Superior temporal gyrus (tissue), 1 donor: ENCODE measurements around the gene IRF3.

Experiments used
- DNase-seq: peaks from one replicate; pipeline ENCODE4 v3.0.0-alpha.2; 2016; ENCODE audit errors: extremely low spot score

Gene IRF3

GRCh38 chr19:49687566-49688316 lies 22.1 kb upstream of the IRF3 start:
- DNase-seq, result no peak

DNA sequence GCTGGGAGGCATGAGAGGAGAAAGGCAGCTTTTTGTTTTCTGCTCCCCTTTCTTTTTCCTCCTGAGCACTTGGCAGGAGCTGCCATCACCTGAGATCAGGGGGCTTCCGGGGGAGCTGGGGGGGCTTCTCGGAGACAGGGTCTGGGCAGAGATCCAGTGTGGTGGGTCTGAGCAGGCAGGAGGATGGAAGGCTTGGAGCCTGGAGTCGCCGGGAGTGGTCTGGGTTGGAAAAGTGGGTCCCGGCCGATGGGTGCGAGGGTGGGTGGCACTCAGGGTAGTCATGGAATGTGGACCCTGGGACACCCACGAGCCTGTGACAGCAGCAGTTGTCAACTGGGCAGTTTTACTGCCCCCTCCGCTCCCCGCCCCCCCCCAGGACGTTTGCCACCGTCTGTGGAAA lies 21.5 kb upstream of the IRF3 start:
- DNase-seq, result no peak

DNA sequence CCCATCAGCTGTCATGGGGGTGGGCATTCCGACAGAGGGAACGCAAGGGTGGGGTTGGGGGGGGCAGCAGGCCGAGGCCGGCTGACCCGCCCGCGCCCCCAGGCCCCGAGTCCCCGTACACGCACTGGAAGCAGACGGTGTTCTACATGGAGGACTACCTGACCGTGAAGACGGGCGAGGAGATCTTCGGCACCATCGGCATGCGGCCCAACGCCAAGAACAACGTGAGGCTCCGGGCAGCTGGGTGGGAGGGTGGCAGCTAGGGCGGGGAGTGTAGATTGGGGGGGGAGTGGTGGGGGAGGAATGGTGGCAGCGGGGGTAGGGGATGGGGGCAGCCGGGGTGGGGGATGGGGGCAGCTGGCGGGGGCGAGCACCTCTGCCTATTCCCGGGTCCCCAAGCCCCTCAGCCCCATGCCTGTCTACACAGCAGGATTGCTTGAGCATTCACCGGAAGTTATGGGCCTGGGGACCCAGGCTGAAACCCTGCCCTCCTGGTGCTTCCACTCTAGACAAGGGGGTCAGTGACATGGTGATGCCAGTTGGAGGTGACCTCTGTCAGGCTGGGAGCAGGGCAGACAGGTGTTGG lies 20.9 kb upstream of the IRF3 start:
- DNase-seq, result no peak

DNA sequence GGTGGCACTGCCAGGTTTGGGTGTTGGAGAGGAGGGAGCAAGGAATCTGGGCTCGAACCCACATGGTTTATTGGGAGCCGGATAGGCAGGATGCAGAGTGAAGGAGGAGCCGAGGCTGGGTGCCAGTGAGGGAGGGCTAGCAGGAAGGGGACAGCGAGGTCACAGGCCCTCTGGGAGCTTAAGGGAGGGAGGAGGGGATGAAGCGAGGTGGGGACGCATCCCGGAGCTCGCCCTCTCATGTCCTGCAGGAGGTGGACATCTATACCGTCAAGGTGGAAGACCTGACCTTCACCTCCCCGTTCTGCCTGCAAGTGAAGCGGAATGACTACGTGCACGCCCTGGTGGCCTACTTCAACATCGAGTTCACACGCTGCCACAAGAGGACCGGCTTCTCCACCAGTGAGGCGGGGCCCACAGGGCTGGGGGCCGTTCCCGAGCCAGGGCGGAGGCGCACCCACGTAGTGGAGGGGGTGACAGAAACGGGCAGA lies 20.2 kb upstream of the IRF3 start:
- no peak for DNase-seq

DNA sequence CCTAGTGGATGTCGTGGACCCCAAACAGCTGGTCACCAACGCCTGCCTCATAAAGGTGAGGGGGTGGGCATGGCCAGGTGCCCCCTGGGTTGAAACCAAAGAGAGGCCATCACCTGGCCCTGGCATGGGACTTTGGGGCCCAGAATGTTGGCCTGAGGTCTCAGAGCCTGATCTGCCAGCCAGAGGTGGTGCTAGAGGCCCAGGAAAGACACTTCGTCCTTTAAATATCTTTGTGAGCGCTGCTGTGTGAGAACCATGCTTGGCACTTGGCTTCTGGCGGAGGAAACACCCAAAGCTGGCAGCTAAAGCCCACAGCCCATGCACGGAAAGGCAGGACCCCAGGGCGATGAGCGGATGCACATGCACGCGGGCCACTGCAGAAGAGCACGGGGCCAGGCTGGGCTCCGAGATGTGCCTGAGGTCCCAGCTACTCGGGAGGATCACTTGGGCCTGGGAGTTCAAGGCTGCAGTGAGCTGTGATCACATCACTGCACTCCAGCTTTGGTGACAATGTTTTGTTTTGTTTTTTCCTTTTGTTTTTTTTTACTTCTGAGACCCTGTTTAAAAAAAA lies 19.4 kb upstream of the IRF3 start:
- DNase-seq, result no peak

DNA sequence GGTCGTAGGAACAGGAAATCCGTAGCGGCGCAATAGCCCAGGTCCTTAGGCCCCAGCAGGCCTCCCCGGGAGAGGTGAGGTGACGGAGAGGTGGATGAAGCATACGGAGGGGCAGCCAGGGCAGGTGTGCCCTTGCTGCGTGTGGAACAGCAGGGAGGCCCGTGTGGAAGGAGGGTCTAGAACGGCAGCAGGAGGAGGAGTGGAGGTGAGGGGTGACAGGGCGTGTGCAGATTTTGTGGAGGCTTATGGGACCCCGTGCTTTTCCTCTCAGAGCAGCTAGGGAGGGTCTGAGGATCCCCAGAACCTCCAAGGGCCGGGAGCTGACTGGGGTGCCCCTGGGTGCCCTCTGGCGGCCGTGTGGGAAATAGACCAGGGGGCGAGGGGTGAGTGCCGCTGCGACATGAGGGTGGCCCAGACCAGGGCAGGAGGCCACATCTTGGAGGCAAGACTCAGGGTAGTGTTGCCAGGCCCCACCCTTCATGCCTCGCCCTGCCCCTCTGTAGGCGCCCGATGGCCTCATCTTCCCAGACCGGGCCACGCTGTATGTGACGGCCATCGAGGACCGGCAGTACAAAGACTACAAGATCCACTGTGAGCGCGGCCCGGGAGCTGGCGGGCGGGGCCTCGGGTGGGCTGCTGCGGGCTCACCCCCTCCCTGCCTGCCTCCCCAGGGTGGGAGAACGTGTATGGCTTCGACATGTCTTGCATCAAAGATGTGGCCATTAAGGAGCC lies 18.8 kb upstream of the IRF3 start:
- DNase-seq, result no peak

GRCh38 chr19:49683814-49684250 lies 18.2 kb upstream of the IRF3 start:
- no peak for DNase-seq

- peak; percentile 40 for DNase-seq
These were observed 16.6 kb upstream of the IRF3 start for GRCh38 chr19:49682274-49682673.

GRCh38 chr19:49681830-49682229 lies 16.2 kb upstream of the IRF3 start:
- no peak for DNase-seq

GRCh38 chr19:49680421-49681351 lies 15.0 kb upstream of the IRF3 start:
- DNase-seq, result peak; percentile 92

- no peak for DNase-seq
These were observed 14.2 kb upstream of the IRF3 start for GRCh38 chr19:49679771-49680413.

DNA sequence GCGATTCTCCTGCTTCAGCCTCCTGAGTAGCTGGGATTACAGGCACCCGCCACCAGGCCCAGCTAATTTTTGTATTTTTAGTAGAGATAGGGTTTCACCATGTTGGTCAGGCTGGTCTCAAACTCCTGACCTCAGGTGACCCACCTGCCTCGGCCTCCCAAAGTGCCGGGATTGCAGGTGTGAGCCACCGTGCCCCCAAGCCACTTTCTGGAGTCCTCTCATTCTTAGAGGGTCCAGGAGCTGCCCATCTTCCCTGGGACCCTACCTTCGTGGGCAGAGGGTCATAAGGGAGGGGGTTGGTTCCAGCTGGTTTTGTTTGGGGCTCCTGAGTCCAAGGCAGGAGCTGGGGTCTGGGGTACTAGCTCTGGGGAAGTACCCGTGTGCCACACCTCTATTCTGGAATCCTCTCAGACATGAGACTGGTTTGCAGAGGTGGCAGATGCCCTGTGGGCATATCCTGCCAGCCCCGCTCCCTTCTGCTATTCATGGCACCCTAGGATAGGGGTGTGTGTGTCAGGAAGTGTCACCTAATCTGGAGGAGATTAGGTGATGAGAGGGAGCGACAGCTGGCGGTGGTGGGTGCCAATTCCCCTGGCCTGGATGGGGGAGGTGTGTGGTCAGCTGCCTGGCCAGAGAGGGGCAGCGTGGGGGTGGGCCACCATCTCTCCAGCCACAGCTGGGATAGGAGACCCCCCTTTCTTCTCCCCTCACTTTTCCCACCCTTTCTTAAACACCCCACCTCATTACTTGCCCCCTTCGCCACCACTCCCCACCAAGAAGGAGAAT lies 13.5 kb upstream of the IRF3 start:
- no peak for DNase-seq

DNA sequence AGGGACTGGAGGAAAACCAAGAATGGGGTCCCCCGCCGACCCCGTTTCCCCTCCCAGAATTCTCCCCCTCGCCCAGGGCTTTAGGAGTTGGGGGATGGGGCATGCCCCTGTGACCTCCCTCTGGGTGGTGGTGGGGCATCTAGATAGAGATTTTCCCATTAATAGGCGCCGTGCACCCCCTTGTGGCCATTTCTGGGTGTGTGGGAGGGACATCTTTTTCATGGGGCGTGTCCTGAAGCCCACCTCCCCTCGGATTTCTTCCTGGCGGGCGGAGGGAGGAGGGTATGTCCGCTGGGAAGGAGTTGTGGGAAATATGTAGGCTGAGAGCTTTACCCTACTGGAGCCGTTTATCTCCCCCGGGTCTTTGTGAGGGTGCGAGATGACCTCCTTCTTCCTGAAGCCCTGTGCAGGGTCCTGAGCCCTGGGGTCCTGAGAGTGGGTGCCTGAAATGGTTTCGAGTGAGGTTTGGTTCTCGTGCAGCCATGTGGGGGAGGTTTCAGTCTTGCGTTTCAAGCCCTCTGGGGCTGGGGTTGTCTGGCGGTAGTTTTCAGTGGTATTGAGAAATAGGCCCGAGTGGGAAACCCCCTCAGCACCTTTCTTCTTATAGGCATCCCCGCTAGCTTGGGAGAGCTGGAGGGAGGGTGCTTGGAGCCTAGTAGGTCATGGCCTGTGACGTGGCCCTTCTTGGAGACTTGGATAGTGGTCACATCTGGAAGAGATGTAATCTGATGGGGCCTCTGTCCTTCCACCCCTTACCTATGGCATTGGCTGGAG lies 12.4 kb upstream of the IRF3 start:
- DNase-seq, result peak; percentile 74

DNA sequence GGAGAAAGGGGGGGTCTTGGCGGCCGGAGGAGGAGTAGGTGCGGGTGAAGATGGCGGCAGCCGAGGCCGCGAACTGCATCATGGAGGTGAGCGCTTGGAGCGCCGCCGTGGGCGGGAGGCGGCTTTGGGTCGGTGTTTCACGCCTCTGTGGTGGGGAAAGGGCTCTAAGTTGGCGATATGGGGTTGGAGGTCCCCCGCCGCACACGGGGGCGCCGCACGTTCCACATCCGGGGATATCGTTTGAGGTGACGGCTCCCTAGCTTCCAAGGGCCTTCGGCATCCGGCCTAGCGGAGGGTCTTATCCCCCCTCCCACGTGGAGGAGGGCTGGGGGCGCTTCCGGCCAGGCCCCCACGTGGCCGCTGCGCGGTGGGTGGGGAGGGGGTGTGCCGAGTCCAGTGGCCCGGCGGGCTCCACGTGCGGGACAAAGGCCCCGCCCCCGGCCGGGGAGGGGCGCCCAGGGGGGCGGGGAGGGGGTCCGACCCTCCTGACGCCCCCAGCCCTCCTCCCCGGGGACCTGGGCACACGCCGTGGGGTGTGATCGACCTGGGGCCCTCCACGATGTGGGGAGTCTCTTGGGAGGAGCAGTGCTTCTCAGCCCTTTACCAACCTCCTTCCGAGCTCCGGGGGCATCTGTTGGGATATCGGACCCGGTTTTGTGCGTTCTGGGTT lies 11.7 kb upstream of the IRF3 start, which contains the start of gene PRMT1:
Gene PRMT1 (plus strand): TSS at position 41 of the 670 bp plus-strand sequence. CDS start 10 bp downstream, at position 51.
- no peak for DNase-seq

- DNase-seq, result peak; percentile 100
These were observed 11.2 kb upstream of the IRF3 start for GRCh38 chr19:49676784-49677230.

DNA sequence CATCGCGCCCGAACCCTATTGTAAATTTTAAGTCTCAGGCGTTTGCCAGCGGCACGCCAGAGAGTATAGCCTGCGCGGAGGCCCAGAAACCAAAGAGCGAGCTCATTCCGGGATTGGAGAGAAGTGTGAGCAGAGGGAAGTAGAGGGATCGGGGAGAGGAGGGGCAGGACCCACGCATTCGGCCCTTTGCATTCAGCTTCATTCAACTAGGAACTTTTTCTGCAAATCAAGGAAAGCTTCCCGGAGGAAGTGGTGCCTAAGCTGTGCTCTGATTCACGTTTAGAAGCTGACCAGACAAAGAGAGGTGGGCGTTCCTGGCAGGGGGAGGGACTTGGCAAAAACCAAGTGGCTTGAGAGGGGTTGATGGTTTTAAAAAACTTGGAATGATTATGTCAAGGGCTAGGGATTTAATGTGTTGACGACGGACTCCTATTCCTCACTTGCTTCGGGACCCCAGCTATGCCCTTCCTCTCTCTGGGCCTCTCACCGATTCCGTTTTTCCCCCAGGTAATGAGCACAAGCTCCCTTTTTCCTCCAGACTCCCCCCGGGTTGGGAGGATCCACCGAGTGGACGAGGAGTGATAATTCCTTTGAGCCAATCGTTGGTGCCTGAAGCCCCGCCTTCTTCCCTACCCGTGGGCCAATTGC lies 10.6 kb upstream of the IRF3 start:
- no peak for DNase-seq

- peak; percentile 82 for DNase-seq
These were observed 6.7 kb upstream of the IRF3 start for GRCh38 chr19:49672131-49672919.
